HG03159 (cell line): ENCODE results near the gene GDF15.
"Not testable (repeated sequence)": the region's sequence is repeated elsewhere in the genome, so short reads cannot be mapped to it uniquely, and the experiment has no call there.

Source experiments
- ATAC-seq: cut with Tn5 transposase; IDR thresholded peaks from one replicate; pipeline ENCODE4 v1.9.1; 2021; ENCODE audit warnings: mild to moderate bottlenecking, moderate library complexity; ENCODE audit not compliant: unreplicated experiment

Gene GDF15

GRCh38 chr19:18362934-18363542, 22.9 kb upstream of the GDF15 start:
- ATAC-seq: no peak

DNA sequence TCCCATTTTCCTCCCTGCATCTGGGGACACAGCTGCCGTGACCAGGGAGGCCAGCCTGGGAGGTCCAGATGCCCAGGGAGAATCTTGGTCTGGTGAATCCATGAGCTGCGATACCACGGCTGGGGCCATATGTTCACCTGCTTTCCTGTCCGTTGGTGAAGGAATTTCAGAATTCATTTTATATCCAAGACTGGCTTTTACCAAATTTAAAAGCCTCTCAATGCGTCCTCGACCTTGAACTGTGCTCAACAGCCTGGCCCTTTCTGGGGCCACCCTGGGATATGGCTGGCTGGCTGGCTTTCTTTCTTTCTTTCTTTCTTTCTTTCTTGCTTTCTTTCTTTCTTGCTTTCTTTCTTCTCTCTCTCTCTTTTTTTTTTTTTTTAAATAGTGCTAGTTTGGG, 22.2 kb upstream of the GDF15 start:
- no peak for ATAC-seq

DNA sequence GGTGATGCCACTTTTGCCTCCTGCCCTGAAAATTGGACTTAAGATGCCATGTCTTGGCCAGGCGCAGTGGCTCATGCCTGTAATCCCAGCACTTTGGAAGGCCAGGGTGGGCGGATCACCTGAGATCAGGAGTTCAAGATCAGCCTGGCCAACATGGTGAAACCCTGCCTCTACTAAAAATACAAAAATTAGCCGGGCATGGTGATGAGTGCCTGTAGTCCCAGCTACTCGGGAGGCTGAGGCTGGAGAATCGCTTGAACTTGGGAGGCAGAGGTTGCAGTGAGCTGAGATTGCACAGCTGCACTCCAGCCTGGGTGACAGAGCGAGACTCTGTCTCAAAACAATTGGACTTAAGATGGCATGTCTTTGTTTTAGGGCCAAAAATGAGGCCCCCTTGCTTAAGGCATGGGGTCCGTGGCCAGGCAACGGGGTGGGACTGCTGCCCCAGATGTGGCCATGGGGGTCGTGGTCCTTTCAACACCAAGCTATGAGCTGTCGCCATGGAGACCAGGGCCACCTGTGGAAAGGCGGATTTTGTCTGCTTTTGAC, 21.6 kb upstream of the GDF15 start:
- ATAC-seq: not testable (repeated sequence)

- no peak for ATAC-seq
Observed at GRCh38 chr19:18364826-18365528, 21.0 kb upstream of the GDF15 start.

DNA sequence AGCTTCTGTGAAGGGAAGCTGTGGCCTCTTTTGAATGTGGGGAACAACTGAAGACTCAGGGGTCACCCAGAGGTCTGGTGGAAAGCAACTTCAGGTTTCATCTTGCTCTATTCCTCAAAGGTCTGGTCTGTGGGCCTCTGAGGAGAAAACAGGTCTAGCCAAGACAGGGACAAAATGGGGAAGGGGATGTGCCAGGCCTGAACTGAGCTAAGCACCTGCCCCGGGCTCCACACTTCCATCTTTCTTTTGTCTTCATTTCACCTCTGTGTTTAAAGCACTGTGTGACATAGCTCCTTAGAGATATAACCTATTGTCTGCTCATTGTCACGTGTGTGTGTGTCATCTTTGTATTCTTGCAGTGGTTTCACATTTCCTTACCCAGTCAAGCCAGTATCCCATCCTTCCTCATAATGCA, 19.9 kb upstream of the GDF15 start:
- no peak for ATAC-seq

DNA sequence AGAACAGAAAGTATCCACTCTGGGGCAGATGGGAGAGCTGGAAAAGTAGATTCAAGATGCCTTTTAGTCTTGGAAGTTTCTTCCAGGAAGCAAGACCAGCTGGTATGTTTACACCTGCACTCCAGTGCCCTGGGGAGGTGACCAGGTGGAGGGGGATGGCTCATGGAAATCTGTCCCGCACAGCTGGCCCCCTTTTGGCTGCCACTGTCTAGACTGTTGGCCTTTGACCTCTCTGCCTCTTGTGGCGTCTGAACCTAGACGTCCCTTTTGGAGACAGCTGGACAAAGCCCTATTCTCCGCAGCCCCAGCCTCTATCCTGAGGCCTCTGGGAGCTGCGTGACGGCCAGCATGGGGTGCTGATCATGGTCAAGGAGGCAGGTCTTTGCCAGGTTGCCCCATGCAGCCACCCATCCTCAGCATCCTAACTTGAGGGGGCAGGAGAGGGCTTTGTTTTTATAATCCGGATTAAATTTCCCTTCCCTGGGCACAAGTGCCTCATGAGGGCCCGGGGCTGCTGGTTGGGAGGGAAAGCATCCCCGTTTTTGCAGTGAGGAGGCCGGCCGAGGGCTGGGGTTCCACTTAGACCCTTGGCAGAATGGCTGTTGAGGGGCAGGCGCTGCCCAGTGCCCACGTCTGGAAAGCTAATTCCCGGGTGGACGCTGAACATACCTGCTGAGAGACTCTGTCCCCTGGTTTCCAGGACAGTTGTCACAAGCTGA, 17.3 kb upstream of the GDF15 start:
- ATAC-seq: no peak

DNA sequence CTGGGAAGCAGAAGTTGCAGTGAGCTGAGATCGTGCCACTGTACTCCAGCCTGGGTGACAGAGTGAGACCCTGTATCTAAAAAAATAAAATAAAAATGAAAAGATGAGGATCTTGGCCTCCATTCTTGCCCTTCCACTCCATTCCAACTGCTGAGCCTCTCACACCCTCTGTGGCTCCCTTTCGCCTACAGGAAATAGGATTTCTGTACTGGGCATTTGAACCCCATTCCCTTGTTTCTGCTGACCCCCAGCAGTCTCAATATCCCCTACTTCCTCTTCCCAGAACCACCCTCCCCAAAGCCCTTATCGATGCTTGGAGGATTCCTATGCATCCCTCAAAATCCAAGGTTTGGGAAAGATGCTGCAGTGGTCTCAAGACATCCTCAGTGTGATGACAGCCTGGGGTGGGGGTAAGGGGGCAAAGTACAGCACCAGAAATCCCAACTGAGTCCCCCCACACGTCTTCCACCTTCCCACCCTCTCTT, 12.5 kb upstream of the GDF15 start:
- ATAC-seq: no peak

- ATAC-seq: peak; percentile 76
Observed at GRCh38 chr19:18373892-18374629, 11.9 kb upstream of the GDF15 start.

GRCh38 chr19:18377026-18377425, 8.9 kb upstream of the GDF15 start:
- ATAC-seq: no peak

DNA sequence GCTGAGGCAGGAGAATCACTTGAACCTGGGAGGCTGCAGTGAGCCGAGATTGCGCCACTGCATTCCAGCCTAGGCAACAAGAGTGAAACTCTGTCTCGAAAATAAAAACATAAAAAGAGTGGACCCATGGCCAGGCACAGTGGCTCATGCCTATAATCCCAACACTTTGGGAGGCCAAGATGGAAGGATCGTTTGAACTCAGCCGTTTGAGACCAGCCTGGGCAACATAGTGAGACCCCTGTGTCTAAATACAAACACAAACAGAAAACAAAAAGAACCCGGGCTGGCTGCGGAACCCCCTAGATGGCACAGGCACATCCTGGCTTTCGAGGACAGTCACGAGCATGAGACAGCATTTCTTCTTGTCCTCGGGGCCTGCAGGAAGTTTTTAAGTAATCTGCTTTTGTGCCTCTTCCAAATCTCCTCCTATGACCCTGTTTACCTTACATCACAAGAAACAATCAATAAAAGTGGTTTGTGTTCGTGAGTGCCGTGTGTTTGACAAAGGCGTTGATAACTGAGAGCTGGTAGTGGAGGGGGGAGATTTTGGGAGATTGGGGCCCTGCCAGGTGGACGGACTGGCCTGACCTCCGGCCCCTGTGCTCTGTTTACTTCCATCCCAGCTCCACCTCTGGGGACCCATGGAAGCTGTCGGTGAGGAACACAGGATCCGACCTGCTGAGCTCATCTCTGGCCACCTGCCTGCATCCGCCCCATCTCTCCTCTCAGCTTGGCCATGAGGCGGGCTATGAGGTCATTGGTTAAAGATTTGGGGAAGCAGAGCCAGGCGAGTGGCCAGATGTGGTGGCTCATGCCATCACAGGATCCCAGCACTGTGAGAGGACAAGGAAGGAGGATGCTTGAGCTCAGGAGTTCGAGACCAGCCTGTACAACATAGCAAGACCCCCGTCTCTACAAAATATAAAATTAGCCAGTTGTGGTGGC, 5.9 kb upstream of the GDF15 start:
- ATAC-seq: no peak

DNA sequence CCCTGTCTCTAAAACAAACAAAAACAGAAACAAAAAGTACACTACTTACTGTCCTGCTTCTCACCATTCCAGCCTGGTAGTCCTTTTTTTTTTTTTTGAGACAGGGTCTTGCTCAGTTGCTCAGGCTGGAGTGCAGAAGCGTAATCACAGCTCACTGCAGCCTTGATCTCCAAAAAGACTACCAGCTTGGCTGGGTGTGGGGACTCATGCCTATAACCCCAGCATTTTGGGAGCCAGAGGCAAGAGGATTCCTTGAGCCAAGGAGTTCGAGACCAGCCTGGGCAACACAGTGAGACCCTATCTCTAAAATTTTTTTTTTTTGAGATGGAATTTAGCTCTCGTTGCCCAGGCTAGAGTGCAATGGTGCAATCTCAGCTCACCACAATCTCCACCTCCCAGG, 5.1 kb upstream of the GDF15 start:
- ATAC-seq: no peak

DNA sequence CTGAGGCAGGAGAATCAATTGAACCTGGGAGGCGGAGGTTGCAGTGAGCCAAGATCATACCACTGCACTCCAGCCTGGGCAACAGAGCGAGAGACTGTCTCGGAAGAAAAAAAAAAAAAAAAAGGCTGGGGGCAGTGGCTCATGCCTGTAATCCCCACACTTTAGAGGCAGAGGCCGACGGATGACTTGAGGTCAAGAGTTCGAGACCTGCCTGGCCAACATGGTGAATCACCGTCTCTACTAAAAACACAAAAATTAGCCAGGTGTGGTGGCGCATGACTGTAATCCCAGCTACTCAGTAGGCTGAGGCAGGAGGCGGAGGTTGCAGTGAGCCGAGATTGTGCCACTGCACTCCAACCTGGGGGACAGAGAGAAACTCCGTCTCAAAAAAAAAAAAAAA, 2.3 kb upstream of the GDF15 start:
- ATAC-seq: not testable (repeated sequence)

- ATAC-seq: no peak
Observed at GRCh38 chr19:18384775-18385174, 1.2 kb upstream of the GDF15 start.

- ATAC-seq: no peak
Observed at GRCh38 chr19:18385359-18385674, 641 bp upstream of the GDF15 start.

- ATAC-seq: no peak
Observed at GRCh38 chr19:18386543-18387271, 749 bp downstream of the GDF15 start.

DNA sequence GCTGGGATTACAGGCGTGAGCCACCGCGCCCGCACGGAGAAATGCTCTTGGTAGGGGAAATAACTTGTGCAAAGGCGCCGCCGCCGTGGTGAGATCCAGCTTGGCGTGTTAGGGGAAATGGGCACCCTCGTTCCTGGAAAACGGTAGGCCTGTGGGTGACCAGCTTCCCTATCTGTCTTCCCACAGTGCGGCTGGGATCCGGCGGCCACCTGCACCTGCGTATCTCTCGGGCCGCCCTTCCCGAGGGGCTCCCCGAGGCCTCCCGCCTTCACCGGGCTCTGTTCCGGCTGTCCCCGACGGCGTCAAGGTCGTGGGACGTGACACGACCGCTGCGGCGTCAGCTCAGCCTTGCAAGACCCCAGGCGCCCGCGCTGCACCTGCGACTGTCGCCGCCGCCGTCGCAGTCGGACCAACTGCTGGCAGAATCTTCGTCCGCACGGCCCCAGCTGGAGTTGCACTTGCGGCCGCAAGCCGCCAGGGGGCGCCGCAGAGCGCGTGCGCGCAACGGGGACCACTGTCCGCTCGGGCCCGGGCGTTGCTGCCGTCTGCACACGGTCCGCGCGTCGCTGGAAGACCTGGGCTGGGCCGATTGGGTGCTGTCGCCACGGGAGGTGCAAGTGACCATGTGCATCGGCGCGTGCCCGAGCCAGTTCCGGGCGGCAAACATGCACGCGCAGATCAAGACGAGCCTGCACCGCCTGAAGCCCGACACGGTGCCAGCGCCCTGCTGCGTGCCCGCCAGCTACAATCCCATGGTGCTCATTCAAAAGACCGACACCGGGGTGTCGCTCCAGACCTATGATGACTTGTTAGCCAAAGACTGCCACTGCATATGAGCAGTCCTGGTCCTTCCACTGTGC, 2.4 kb downstream of the GDF15 start:
- ATAC-seq: peak; percentile 62

DNA sequence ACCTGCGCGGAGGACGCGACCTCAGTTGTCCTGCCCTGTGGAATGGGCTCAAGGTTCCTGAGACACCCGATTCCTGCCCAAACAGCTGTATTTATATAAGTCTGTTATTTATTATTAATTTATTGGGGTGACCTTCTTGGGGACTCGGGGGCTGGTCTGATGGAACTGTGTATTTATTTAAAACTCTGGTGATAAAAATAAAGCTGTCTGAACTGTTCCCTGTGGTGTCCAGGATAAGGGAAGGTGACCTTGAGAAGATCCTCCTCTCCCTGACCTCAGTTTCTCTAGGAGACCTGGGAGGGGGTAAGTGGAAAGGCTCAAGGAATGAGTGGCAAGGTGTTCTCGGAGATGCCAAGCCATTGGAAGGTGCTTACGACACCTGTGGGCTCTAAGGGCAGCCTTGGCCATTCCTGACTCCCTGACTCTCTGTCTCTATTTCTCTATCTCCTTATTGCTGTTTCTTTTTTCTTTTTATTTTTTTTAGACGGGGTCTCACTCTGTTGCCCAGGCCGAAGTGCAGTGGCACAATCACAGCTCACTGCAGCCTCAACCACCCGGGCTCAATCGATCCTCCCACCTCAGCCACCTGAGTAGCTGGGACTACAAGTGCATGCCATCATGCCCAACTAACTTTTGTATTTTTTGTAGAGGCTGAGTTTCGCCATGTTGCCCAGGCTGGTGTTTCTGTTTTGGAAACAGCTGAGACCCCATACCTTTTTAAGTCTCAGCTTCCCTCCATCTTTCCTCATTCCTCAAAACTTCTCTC, 3.2 kb downstream of the GDF15 start:
- no peak for ATAC-seq

DNA sequence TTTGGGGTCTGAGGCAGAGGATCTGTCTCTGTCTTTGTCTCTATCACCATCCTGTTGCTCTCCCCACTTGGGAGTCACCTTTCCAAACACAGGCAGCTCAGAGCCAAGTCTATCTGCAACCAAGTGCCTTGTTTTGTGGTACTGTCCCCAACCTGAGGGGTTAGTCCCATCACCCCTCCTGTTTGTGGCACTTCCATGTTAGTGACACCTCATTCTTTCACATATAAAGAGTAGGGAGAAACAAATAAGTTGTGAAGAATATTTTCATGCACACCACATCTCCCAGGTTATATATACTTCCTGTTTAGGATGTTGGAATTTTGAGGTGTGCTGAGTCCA, 3.7 kb downstream of the GDF15 start:
- no peak for ATAC-seq
